HL-60 (cell line): Measurements from ENCODE around the gene ZNRD2.

Experiments
- DNase-seq, 2 experiments: peaks; one replicate each; pipeline ENCODE4 v3.0.0-alpha.2; 2010 to 2020; ENCODE audit warnings: low read depth in 1 of 2, low spot score in 1 of 2
- H3K27ac ChIP-seq: fragments of 250-450 bp; sonication (Bioruptor Pico); replicated peaks from 2 replicates; pipeline ENCODE4 v1.5.1; 2020; ENCODE audit warnings: mild to moderate bottlenecking, moderate library complexity
- H3K27me3 ChIP-seq: fragments of 250-450 bp; sonication (Bioruptor Pico); 2 replicates; pipeline ENCODE4 v1.5.1; 2021; ENCODE audit warnings: mild to moderate bottlenecking, moderate library complexity; ENCODE audit not compliant: insufficient read depth, poor library complexity, severe bottlenecking
- H3K4me3 ChIP-seq: replicated peaks from 2 replicates; pipeline ENCODE4 v1.5.1; 2011; ENCODE audit warnings: mild to moderate bottlenecking, control low read depth, low read length; ENCODE audit not compliant: insufficient read depth
- GABPA ChIP-seq: IDR thresholded peaks from 2 replicates; pipeline ENCODE4 v1.6.1; 2012; ENCODE audit warnings: low read depth
- POLR2AphosphoS5 ChIP-seq: IDR thresholded peaks from 2 replicates; pipeline ENCODE4 v1.6.1; 2012; ENCODE audit warnings: low read depth
- SPI1 ChIP-seq: IDR thresholded peaks from 2 replicates; pipeline ENCODE4 v1.6.1; 2012; ENCODE audit warnings: low read depth, mild to moderate bottlenecking, borderline replicate concordance
- TF ChIP-seq, protein P1 (sequence below): IDR thresholded peaks from 2 replicates; pipeline ENCODE4 v1.6.1; 2012; ENCODE audit warnings: low read depth; ENCODE audit not compliant: insufficient replicate concordance
- TF ChIP-seq, protein P2 (sequence below): IDR thresholded peaks from one replicate; pipeline ENCODE4 v1.5.1; 2011; ENCODE audit warnings: low read length, control low read depth, inconsistent platforms; ENCODE audit not compliant: insufficient read depth

Gene ZNRD2

DNA sequence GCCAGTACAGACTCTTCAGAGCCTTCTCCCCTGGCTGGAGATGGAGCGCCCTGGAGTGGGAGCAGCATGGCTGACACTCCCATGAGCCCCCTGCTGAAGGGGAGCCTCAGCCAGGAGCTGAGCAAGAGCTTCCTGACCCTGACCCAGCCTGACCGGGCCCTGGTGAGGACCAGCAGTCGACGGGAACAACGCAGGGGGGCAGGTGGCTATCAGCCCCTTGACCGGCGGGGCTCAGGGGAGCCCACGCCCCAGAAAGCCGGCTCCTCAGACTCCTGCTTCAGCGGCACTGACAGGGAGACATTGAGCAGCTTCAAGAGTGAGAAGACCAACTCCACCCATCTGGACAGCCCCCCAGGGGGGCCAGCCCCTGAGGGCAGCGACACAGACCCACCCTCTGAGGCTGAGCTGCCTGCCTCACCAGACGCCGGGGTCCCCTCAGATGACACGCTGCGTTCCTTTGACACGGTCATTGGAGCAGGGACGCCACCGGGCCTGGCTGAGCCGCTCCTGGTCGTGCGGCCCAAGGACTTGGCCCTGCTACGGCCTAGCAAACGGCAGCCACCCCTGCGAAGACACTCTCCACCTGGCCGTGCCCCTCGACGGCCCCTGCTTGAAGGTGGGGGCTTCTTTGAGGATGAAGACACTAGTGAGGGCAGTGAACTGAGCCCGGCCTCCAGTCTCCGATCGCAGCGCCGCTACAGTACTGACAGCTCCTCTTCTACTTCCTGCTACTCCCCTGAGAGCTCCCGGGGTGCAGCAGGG is 47.9 kb downstream of the ZNRD2 start:
- DNase-seq: no peak
- Histone ChIP-seq H3K27me3 (no peaks in the 10 kb centered on the region), H3K4me3 (no peak overlapping the region), H3K27ac (no peak overlapping the region)
- TF ChIP-seq POLR2AphosphoS5 (no peak), GABPA (no peak), SPI1 (no peak)
- TF ChIP-seq, protein P1, sequence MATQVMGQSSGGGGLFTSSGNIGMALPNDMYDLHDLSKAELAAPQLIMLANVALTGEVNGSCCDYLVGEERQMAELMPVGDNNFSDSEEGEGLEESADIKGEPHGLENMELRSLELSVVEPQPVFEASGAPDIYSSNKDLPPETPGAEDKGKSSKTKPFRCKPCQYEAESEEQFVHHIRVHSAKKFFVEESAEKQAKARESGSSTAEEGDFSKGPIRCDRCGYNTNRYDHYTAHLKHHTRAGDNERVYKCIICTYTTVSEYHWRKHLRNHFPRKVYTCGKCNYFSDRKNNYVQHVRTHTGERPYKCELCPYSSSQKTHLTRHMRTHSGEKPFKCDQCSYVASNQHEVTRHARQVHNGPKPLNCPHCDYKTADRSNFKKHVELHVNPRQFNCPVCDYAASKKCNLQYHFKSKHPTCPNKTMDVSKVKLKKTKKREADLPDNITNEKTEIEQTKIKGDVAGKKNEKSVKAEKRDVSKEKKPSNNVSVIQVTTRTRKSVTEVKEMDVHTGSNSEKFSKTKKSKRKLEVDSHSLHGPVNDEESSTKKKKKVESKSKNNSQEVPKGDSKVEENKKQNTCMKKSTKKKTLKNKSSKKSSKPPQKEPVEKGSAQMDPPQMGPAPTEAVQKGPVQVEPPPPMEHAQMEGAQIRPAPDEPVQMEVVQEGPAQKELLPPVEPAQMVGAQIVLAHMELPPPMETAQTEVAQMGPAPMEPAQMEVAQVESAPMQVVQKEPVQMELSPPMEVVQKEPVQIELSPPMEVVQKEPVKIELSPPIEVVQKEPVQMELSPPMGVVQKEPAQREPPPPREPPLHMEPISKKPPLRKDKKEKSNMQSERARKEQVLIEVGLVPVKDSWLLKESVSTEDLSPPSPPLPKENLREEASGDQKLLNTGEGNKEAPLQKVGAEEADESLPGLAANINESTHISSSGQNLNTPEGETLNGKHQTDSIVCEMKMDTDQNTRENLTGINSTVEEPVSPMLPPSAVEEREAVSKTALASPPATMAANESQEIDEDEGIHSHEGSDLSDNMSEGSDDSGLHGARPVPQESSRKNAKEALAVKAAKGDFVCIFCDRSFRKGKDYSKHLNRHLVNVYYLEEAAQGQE: no peak
- TF ChIP-seq, protein P2, sequence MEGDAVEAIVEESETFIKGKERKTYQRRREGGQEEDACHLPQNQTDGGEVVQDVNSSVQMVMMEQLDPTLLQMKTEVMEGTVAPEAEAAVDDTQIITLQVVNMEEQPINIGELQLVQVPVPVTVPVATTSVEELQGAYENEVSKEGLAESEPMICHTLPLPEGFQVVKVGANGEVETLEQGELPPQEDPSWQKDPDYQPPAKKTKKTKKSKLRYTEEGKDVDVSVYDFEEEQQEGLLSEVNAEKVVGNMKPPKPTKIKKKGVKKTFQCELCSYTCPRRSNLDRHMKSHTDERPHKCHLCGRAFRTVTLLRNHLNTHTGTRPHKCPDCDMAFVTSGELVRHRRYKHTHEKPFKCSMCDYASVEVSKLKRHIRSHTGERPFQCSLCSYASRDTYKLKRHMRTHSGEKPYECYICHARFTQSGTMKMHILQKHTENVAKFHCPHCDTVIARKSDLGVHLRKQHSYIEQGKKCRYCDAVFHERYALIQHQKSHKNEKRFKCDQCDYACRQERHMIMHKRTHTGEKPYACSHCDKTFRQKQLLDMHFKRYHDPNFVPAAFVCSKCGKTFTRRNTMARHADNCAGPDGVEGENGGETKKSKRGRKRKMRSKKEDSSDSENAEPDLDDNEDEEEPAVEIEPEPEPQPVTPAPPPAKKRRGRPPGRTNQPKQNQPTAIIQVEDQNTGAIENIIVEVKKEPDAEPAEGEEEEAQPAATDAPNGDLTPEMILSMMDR: no peak

DNA sequence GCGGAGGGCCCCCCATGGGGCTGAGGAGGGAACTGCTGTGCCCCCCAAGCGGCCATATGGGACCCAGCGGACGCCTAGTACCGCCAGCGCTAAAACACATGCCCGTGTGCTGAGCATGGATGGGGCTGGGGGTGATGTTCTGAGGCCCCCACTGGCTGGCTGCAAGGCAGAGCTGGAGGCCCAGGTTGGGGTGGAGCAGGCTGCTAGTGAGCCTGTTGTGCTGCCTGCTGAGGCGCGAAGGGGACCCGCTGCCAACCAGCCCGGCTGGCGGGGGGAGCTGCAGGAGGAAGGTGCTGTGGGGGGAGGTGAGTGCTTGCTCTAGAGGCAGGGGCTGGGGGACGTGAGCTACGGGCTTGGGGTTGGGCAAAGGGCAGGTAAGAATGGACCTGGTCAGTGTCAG is 48.5 kb downstream of the ZNRD2 start:
- TF ChIP-seq SPI1: no peak
- no peak for TF ChIP-seq POLR2AphosphoS5
- TF ChIP-seq, protein P1: no peak
- TF ChIP-seq, protein P2: no peak
- no peak for TF ChIP-seq GABPA
- H3K27me3 ChIP-seq: no peaks in the 10 kb centered on the region
- DNase-seq: no peak
- H3K4me3 ChIP-seq: no peak overlapping the region
- H3K27ac ChIP-seq: no peak overlapping the region

DNA sequence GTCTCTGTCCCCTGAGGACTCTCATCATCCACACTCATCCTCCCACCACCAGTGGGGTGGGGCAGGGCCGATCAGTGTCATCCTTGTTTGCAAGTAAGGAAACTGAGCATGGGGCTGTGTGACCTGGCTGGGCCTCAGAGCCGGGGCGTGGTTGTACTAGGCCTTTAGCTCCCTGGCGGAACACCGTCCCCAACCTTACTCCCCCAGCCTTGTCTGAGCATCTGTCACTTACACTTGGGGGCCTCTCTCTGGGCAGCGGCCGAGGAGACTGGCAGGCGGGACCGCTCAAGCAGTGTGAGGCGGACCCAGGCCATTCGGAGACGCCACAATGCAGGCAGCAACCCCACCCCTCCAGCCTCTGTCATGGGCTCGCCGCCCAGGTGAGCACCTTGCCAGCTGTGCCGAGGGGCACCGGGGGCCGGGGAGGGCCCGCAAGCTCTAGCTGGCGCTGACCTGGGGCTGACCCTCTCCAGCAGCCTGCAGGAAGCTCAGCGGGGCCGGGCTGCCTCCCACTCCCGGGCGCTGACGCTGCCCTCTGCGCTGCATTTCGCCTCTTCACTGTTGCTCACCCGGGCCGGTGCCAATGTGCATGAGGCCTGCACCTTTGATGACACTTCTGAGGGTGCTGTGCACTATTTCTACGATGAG is 49.1 kb downstream of the ZNRD2 start:
- DNase-seq: no peak
- H3K4me3 ChIP-seq: no peak overlapping the region
- no peaks in the 10 kb centered on the region for H3K27me3 ChIP-seq
- TF ChIP-seq POLR2AphosphoS5: no peak
- TF ChIP-seq, protein P2: no peak
- TF ChIP-seq SPI1: no peak
- TF ChIP-seq GABPA: no peak
- TF ChIP-seq, protein P1: no peak
- H3K27ac ChIP-seq: no peak overlapping the region
